Activated T-cell treated with anti-CD3 and anti-CD28 coated beads for 48 hours (primary cell): Measurements from ENCODE around the gene ST7.

Experiments
- DNase-seq: peaks from one replicate; pipeline ENCODE4 v3.0.0-alpha.2; 2020; ENCODE audit warnings: low read depth

The ST7 gene

DNA sequence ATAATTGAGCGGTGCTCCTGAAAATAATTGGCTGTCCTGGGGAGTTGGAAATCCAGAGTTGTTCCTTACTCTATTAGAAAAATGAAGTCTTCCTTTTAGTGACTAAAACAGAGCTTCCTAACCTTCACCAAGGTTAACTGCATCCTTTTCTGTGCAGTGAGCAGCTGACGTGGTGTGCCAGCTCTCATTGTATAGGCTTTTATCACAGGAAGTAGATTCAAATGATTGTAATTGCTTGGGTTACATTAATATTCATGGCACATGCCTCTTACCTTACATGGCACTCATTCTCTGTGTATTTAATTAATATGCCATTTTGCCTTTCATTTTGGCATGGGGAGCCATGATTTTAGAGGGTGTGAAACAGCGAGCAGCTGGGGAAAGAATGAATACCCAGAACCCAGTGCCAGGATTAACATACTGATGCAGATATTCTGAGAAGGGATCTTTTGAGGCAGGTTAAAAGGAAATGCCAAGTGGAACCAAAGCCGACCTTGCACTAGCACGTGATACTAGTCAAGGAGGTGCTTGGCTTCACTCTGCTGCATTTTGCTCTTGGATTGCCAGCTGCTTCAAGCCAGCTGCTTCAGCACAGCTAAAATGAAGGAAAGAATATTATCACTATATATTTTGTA, 115.3 kb downstream of the ST7 start:
- no peak for DNase-seq

DNA sequence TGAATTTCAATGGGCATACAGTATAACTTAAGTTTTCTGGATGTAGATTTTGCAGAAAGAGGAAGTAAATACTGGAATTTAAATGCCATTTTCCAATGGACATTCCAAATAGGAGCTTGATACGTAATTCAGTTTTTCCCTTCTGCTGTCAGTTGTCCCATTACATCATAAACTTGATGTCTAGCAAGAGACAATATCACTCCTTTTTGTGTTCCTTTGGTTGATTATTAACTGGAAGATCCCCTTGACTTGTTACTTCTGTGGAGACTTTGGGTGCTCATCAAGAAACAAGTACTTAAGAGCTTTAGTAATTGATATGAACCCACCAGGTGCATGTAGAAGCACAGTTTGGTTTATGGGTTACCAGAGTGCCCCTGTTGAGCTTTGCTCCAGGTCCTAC, 116.1 kb downstream of the ST7 start:
- no peak for DNase-seq

DNA sequence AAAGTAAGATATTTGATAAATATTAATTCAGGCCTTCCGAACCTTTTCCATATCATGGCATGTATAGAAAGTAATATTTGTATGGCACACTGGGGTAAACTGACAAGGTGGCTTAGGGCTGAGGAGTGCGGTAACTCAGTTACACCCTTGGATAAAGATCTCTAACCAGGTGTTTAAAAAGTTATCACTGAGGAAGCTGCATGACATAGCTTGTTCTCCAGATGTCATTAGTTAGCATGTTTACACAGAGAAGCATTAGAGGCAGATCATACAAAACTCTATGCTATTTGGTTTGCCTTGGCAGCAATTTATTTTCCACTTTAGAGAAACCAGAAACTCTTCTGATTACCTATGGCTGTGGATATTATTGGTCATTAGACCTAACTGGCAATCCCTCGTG, 118.2 kb downstream of the ST7 start:
- DNase-seq = no peak

DNA sequence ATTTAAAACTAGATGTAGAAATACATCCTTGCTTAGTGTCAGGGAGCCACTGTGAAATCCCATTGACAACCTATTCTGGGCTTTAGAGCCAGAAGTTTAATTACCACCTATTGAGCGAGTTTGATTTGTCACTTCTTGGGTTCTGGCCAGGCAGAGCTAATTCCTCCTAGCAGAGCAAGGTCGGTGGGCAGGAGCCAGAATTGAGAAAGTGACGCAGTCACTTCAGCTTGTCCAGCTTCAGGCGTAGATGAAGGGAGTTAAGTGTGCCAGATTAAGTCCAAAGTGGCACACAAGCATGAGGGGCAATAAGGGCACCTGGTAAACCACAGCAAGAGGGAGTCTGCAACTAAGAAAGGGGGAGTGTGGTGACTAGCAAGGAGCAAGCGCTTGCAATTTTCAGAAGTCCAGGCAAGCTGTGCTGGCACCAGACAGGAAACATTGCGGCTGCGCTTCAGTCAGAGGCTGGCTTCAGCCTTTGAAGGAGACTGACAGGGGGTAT, 119.4 kb downstream of the ST7 start:
- no peak for DNase-seq

DNA sequence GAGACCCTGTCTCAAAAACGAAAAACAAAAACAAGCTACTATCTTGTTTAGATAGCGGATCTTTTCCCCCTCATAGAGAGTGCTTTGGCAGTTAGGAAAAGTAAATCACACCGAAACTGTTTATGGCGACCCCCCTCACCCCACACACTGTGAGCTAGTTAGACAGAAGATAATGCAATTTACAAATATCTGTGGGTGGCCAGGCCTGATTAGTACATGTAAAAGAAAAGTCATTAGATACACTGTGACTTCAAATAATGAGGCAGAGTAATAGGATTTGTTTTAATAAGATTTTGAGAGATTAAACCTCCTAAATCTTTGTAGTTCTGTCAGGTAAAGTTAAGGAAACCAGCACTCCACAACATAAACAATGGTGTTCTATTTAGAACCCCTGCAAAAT, 121.1 kb downstream of the ST7 start:
- DNase-seq = no peak

DNA sequence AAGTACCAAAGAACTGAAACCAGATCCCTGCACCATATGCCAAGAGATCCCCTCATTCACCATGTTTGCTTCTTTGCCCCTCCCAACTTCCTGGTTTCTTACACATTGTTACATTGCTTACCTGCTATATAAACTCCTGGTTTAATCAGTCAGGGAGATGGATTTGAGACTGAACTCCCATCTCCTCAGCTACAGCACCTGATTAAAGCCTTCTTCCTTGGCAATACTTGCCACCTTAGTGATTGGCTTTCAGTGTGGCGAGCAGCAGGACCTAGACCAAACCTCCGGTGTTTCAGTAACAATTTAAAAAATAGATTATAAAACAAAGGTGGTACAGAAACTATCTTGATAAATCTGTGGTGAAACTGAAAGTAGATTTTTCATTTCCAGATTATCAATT, 122.6 kb downstream of the ST7 start:
- no peak for DNase-seq

DNA sequence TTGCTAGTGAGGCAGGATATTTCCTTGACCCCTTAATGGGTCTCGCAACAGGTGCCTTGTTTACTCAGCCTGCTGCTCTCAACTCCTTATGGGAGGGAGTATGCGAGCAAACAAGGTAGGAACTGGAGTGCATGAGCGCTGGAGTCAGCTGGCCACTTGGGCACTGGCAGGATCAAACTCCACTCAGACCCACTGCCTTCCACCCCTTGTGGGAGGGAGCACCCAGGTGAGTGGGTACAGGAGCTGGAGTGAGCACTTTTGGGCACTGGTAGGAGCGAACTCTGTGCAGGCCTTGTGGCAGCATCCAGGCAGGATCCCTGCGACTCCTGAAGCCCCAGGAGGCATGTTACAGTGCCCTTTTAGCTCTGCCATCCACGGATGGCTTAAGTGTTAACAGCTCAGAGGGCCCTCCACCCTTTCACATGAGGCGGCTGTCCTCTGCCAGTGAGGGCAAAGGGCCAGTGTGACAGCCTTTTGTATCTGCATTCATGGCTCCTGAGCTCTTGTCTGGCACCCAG, 123.2 kb downstream of the ST7 start:
- DNase-seq = no peak

DNA sequence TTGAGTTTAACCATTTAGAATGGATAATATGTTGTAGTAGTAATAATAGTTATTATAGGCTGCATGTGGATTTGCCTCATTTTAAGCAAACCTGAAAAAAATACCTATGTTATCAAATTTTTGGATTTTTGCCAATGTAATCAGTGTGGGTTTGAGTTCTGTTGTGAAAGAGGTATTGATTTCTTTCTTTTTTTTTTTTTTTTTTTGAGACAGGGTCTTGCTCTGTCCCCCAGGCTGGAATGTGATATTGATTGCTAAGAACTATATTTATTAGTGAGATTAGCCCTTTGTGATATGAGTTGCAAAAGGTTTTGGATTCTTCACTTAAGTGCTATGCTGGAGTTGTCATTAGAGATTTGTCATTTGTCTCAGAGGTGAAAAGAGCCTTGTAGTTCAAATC, 124.4 kb downstream of the ST7 start:
- DNase-seq = no peak

DNA sequence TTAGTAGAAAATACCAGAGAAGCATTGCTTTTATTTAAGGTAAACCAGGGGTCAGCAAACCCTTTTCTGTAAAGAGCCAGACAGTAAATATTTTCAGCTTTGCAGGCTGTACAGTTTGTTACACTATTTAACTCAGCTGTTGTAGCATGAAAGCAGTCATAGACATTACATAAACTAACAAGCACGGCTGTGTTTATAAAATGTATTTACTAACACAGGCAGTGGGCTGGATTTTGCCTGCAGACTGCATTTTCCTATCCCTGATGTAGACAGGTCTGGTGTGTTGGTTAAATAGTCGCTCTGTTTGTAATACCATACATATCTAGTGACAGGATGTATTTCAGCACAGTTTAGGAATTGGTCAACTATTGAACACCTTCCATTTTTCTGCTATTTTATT, 129.3 kb downstream of the ST7 start:
- no peak for DNase-seq

DNA sequence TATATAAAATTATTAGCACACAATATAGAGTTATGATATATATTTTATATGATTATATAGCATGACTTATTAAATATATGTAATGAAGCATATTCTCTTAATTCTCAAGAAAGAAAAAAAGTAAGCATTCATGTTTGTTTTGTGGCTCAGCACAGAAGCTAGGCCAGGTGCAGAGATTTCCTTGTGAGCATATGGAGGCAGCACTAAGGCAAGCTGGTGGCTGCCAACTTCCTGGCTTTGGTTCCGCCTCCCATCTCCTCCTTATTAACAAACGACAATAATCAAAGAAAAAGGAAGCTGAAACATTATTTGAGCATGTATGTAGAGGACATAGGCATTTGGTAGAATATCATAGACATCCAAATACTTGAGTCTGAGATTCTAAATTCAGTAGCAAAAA, 130.3 kb downstream of the ST7 start:
- DNase-seq = no peak

DNA sequence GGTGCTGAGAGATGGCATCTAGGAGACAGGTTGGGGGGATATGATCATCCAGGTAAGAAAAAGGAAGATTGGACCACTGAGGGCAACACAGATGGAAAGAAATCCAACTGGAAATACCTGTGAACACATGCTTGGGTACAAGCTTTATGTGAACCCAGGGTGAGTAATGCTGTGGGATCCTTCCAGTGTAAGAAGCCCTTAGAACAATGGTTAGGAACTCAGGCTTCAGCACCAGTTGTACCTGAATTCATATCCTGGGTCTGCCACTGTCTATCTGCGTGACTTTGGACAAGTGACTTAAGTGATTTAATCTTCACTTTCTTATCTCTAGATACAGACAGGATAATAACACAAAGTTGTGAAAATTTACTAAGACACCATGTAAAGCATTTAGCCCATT, 131.0 kb downstream of the ST7 start:
- DNase-seq = no peak

DNA sequence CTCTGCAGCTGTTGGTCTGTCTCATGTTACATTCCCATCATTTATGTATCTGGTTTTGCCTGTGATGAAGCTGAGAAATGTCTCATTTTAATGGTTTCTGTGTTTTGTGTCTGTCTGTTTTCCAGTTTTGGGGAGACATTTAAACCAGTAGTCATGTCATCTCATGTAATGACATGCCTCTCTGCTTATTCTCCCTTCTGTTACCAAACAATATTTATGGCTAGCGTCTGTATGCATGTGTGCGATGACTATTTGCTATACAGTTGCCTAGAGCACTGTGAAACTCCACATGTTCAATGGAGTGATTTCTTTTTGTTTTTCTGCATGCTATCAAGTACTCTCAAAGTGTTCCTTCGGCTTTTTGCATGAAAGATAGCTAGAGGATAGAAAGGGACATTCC, 132.0 kb downstream of the ST7 start:
- no peak for DNase-seq

DNA sequence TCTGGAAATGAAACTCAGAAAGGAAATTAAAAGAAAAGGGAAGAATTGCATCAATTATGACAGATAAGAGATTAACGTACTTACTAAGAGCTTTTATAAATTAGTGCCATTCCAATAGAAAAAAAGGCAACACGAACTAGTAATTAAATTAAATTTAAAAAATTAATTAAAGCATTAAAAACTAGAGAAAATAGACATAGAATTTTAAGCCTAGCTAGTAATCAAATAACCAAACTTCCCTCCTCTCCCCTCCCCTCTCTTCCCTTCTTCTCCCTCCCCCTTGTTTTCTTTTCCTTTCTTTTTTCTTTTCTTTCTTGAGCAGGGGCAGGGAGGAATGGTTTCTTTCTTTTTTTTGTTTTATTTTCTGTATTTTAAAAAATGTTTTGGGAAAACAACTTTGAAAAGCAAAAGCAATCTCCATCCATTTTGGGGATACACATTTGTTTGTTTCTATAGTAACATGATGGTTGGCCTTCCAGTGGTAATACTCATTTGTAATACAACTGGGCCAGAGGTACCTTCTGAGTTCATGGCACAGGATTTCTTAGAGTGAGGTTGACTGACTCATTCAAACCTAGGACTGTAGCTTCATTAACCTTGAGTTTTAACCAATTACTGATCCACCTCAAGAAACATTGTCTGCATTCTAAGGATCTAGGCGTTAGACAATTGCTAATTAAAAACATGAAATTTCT, 132.6 kb downstream of the ST7 start:
- no peak for DNase-seq

DNA sequence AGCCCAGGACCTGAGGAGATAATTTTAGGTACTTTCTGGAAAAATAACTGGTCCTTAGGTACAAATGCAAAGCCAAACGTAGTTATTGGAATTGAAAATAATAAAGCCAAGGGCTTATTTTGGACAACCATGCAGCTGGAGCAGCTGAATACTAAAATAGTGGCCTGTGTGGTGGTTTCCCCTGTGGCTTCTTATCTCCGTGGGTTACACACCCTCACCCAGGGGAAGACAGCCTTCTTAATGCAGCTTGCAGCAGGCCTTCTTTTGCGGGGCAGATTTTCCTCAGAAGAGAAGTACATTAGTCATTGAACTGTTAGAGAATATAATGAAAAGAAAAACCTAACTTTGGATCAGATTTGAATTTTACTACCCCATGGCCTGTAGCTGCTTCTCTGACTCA, 133.5 kb downstream of the ST7 start:
- no peak for DNase-seq

DNA sequence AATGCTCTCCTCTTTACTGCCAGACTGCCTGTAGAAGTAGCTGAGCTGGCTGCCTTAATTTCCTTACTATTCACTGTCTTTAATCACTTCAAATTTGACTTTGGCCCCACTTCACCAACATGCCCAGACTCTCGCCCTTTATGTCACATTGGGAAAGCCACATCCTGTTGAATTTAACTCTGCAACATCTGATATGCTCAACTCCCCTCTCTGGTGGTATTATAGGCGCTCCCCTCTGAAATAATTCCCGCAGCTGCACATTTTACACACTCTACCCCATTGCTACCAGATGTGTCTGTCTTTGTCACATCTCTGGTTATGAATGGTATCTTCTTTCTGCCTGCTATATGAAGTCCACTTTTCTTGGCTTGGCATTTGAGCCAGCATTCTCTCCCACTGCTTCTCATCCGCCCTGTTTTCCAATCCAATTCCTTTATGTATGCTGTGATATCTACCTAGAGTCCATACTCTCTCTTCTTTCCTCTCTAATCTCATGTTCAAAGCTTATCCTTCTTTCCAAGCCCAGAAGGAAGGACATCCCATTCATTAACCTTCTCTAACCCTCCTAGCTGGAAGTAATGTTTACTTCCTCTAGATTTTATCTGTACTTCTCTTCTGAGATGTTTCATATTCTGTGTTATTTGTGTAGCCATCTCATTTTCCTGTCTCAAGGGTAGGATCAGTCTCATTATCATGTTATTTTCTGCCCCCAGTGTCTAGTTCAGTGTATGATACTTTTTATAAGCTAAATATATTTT, 134.5 kb downstream of the ST7 start:
- DNase-seq = no peak

DNA sequence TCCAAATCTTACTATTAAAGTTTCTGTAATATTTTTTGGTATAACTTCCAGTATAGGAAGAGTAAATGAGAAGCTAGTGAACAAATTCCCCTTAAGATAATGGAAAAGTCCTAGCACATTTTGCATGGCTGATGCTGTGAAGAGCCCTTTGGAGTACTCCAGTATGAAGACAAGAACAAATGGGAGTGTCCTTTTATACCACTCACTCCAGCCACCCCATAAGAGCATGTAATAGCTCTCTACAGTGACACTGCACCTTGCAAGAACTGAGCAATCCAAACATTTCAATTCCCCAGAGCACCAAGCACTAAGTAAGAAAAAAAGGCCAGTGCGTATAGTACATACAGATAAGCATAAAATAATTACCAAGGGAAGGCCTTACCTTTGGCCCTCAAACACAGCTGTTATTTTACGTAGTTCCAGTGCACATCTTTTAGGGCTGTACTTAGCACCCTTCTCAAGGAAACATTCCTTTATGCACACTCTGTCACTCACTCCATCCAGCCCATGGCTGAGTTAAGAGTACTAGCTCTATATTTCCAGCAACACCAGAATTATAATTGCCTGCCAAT, 135.4 kb downstream of the ST7 start:
- DNase-seq = no peak

DNA sequence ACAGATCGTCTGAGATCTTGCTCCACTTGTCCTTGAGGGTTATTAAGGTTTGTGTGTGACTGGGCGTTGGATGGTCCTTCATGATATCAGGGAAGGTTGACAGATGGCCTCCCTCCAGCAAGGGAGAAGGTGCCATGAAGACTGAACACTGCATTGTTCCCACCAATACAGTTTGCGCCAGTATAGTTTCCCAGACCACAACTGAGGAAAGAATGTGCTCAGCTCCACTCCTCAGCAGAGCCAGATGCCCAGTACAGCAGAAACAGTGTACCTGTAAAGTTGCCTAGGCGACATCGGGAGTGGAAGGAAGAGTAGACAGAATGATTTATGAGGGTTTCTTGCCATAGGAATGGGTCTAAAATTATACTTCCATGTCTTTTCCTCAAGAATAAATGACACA, 137.5 kb downstream of the ST7 start:
- no peak for DNase-seq

DNA sequence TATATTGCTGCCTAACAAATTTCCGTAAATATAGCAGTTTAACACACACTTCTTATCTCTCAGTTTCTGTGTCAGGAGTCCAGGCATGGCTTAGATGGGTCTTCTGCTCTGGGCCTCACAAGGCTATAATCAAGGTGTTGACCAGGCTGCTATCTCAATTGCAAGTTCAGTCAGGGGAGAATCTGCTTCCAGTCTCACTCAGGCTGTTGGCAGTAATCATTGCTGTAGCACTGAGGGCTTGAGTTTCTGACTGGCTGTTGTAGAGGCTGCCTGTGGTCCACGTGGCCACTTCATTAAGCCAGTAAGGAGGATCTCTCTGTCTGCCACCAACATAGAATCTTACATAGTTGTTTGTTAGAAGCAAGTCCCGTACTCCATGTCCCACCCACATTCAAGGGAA, 138.4 kb downstream of the ST7 start:
- DNase-seq = no peak

DNA sequence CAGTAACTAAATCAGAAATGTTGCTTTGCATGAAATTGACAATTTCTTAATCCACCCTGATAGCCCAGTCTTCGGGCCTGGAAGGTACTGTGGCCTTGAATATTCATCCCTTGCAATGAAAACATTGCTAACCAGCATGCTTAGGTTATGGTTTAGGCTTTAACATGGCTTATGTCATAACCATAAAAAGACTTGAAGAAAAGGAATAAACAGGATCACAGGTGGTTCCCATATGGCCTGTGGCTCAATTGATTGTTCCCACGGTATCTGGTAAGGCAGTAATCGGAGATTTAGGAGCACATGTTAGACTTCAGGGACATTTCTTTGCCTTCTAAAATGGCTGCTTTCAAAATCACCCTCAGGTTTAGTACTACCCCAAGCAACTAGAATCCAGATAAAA, 139.5 kb downstream of the ST7 start:
- no peak for DNase-seq

DNA sequence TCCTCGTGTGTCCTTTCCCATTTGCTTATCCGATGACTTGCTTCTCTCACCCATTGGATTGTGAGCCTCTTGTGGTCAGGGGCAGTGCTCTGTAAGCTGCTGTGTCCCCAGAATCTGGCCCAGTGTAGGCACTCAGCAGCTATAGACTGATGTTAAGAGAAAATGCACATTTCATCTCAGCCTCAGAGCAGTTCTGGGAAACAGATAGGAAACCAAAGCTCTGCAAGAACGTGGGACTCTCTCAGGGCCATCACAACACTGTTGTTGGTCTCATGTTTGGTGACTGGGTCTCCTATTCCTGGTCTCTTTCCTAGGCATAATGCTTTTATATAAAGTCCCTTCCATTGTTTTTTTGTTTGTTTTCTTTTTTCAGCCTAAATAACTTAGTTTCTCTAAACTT, 141.2 kb downstream of the ST7 start:
- DNase-seq = no peak

DNA sequence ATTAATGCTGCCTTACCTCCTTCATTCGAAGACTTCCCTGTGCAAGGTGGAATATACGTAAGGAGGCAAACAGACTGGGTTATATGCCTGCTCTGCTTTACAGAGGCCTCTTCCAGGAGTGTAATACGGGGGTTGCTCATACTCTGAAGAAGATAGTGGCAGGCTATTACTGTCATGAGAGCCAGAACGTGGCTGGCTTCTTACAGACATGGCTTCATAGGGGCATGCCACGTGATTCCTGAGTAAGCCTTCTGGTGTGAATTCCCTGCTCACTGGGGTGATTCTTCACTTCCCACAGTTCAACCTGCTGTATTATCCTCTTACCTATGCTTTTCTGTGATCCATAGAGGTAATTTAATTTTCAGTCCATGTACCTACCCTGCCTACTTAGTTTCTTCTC, 141.8 kb downstream of the ST7 start:
- no peak for DNase-seq

DNA sequence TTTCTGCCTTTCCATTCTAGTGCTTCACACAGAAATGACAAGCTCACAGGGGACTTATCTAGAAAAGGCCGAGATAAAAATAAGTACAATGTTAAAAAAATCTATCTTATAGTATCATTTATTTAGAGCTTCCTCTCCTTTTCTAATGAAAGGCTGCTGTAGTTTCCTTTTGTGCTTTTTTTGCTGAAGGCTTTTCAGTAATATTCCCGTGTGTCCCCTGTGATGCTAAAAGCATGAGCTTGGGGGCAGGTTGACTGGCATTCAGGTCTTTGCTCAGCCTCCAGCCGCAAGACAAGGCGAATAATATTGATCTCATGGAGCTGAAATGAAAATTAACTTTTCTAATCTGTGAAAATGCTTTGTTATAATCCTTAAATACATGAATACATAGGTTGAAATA, 143.0 kb downstream of the ST7 start:
- DNase-seq = no peak

DNA sequence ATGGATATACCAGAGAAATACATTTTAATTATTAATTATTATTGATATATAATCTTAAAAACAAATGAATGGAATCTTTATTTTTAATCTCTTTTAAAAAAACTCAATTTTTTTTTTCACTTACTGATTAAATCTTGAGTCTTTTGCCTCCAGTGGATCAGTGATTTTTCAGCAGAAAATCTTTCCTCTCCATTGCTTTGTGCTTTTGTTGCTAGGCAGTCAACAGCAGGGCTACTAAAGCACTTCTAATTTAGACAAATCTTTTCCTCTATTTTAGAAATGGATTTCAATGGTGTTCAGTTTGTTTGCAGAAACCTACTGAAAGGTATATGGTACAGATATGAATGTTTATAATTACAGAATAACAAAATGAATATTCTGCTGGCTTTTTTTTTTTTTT, 143.6 kb downstream of the ST7 start:
- no peak for DNase-seq
